GDM1 (cell line): ENCODE measurements around the gene KDM5A.
"Not testable (repeated sequence)": the region's sequence is repeated elsewhere in the genome, so short reads cannot be mapped to it uniquely, and the experiment has no call there.

Source experiments
- DNase-seq: peaks from one replicate; lab custom pipeline; 2025; lab: John Stamatoyannopoulos, UW

The KDM5A gene

GRCh38 chr12:238736-239398 is 150.3 kb downstream of the KDM5A start:
- no peak for DNase-seq

- DNase-seq = no peak
Measured at GRCh38 chr12:238116-238515, 151.0 kb downstream of the KDM5A start.

DNA sequence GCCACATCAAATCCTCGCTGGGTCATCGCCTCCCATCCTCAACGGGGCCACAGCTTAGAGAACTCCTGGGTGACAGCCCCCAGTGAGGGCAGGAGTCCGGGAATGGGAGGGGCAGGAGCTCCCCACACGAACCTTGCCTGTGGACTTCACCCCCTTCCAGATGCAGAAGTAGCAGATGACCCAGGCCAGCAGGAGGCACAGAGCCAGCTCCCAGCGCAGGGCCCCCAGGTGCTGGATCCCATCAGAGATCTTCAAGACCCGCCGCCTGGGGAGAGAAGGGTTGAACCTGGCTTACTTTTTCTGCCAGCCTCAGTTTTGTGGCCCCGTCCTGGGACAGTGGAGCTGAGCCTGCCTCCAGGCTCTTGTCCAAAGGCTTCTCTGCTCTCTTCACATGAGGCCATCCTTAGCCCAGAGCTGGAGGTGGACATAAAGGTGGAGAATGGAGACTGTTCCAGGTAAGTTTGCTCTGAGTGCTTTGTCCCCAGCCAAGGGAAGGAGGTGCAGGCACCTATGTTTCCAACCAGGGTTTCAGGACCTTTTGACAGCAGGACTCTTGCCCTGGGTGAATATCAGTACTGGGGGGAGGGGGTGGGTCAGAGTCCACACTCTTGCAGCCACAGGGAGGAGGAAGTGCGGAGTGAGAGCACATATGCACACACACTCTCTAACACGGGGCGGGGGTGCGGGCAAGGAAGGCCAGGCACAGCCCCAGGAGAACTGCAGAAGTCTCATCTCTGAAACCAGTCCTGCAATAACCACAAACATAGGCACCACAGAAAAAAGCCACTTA is 151.9 kb downstream of the KDM5A start:
- no peak for DNase-seq

GRCh38 chr12:236445-236844 is 152.7 kb downstream of the KDM5A start:
- no peak for DNase-seq

- not testable (repeated sequence) for DNase-seq
Measured at GRCh38 chr12:235967-236366, 153.2 kb downstream of the KDM5A start.

DNA sequence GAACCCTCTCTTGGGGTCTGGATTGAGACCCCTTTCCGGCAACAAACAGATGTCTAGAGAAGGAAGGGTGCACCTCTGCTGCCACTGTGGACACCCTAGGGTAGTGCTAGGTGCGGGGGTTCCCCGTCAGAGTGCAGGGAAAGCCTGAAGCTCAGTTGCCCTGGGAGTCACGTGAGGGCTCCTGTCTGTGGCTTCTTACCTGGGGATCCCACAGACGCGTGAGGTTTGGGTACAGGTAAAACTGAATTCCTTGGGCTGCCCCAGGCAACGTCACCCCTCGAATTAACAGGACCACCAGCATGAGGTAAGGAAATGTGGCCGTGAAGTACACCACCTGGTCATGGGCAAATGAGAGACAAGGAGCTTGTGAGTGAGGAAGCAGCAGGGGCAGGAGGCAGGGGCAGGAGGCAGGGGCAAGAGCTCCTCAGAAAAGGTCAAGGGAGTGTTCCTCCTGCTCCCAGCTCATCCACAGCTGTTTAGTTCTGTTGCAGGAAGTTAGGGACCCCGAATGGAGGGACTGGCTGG is 154.2 kb downstream of the KDM5A start:
- no peak for DNase-seq

- DNase-seq = no peak
Measured at GRCh38 chr12:234019-234418, 155.1 kb downstream of the KDM5A start.

GRCh38 chr12:233615-233968 is 155.5 kb downstream of the KDM5A start:
- DNase-seq = no peak

GRCh38 chr12:232731-233614 is 156.1 kb downstream of the KDM5A start:
- DNase-seq = no peak

DNA sequence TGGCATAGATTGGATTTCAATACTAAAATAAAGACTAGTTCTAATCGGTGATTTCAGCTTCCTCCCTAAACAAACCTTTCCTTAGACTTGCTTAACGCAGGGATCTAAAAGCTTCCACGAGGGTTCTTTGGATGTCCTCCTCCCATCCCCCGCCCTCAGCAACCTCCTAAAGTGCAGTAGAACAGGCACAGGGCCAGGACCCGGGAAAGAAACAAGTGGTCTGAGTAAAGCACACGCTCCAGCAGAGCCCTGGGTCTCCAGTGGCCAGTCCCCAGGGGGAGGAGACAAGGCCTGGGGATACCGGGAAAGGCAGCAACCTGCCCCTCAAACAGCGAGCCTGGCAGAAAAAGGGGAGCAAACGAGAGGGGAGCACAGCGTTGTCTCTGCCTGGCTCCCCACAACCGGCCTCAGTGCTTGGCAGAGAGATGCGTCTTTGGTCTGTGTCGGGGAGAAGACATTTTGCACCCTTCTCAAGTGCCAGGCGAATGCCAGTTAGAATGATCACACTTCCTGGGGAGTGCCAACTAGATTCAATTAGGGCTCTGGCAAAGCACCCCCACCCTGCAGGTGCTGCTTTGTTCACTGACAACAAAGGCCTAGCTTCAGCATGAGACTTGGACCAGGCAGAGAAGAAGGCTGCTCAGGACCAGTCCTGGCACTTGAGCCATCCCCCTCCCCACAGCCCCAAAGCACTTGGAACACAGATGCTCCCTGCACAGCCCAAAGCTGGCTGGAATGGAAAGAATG is 158.0 kb downstream of the KDM5A start:
- DNase-seq = no peak
